Smooth muscle cell (in vitro differentiated cells): ENCODE data around the gene ARFGAP3. TPM values are rescaled to one million over a fixed set of nuclear protein-coding genes. Genes with fewer than 3 reads are reported as not detected.
"Not testable (repeated sequence)": the region's sequence is repeated elsewhere in the genome, so short reads cannot be mapped to it uniquely, and the experiment has no call there.

Experiments used
- DNase-seq: peaks from one replicate; lab custom pipeline; 2025; ENCODE audit not compliant: unreplicated experiment; lab: John Stamatoyannopoulos, UW
- H2AFZ ChIP-seq: fragments of 200-600 bp; sonication (generic); 2 replicates; pipeline ENCODE4 v1.6.0; 2016; ENCODE audit warnings: antibody characterized with exemption, low read depth, mild to moderate bottlenecking
- H3F3A ChIP-seq: fragments of 200-600 bp; sonication (generic); 2 replicates; pipeline ENCODE4 v1.6.0; 2017; ENCODE audit warnings: antibody characterized with exemption, low read depth
- H3K27ac ChIP-seq: fragments of 200-600 bp; sonication (generic); 2 replicates; pipeline ENCODE4 v1.5.1; 2016; ENCODE audit warnings: low read depth, mild to moderate bottlenecking
- H3K27me3 ChIP-seq: fragments of 200-600 bp; sonication (generic); 2 replicates; pipeline ENCODE4 v1.6.1; 2016; ENCODE audit warnings: low read depth, mild to moderate bottlenecking
- H3K36me3 ChIP-seq: fragments of 200-600 bp; sonication (generic); 2 replicates; pipeline ENCODE4 v1.5.1; 2016; ENCODE audit warnings: low read depth
- H3K4me1 ChIP-seq: fragments of 200-600 bp; sonication (generic); 2 replicates; pipeline ENCODE4 v1.5.1; 2016; ENCODE audit warnings: low read depth
- H3K4me2 ChIP-seq: fragments of 200-600 bp; sonication (generic); 2 replicates; pipeline ENCODE4 v1.6.0; 2016; ENCODE audit warnings: mild to moderate bottlenecking
- H3K4me3 ChIP-seq: fragments of 200-600 bp; sonication (generic); 2 replicates; pipeline ENCODE4 v1.5.1; 2016; ENCODE audit warnings: mild to moderate bottlenecking
- H3K79me2 ChIP-seq: fragments of 200-600 bp; sonication (generic); 2 replicates; pipeline ENCODE4 v1.6.0; 2016; ENCODE audit warnings: low read depth, mild to moderate bottlenecking
- H3K9ac ChIP-seq: fragments of 200-600 bp; sonication (generic); 2 replicates; pipeline ENCODE4 v1.6.0; 2016; ENCODE audit warnings: low read depth
- H3K9me3 ChIP-seq: fragments of 200-600 bp; sonication (generic); replicated peaks from 2 replicates; pipeline ENCODE4 v1.5.1; 2016; ENCODE audit warnings: low read depth
- H4K20me1 ChIP-seq: fragments of 200-600 bp; sonication (generic); 2 replicates; pipeline ENCODE4 v1.6.0; 2016; ENCODE audit warnings: low read depth
- CTCF ChIP-seq: fragments of 200-600 bp; sonication (generic); IDR thresholded peaks from 2 replicates; pipeline ENCODE4 v1.5.1; 2017; ENCODE audit warnings: borderline replicate concordance, mild to moderate bottlenecking, antibody characterized with exemption; ENCODE audit not compliant: insufficient read depth, poor library complexity, severe bottlenecking
- WGBS: methylation state at CpG from one replicate; pipeline ENCODE4 v1.1.7; 2016; ENCODE audit warnings: low lambda C conversion rate; 5-methylcytosine and 5-hydroxymethylcytosine counted together
- polyA plus RNA-seq: library from polyadenylated mRNA; unstranded; fragments of >200 nt; fragmentation: Nextera tagmentation; extraction: Ambion mirVana; gene quantifications from 2 replicates; pipeline ENCODE4 v1.2.1, GENCODE V29; 2016
- total RNA-seq: library from RNA; depleted of rRNA; stranded (reverse); fragments of >200 nt; gene quantifications from 2 replicates; pipeline ENCODE4 v1.2.3, GENCODE V29; 2014

Gene ARFGAP3
- total and polyA plus RNA-seq, 2 experiments from 2014 or later: 69.2 to 89.9 TPM

GRCh38 chr22:42758931-42759629 lies 98.0 kb downstream of the ARFGAP3 start:
- no peaks in the 10 kb centered on the region for H4K20me1 ChIP-seq
- DNase-seq: no peak
- H3K4me2 ChIP-seq: no peak overlapping the region
- no peaks in the 10 kb centered on the region for H3K9me3 ChIP-seq
- H3F3A ChIP-seq: no peaks in the 10 kb centered on the region
- H3K36me3 ChIP-seq: no peaks in the 10 kb centered on the region
- no peak for TF ChIP-seq CTCF
- 80% methylated on average over 23 of the region's 23 CpGs for WGBS
- peaks cover 2% of the 10 kb centered on the region for H3K4me1 ChIP-seq
- H3K27ac ChIP-seq: no peak overlapping the region
- H3K4me3 ChIP-seq: no peak overlapping the region
- H3K27me3 ChIP-seq: no peaks in the 10 kb centered on the region
- no peak overlapping the region for H3K9ac ChIP-seq
- no peaks in the 10 kb centered on the region for H3K79me2 ChIP-seq
- H2AFZ ChIP-seq: no peak overlapping the region

GRCh38 chr22:42755553-42755952 lies 101.5 kb downstream of the ARFGAP3 start:
- H3K4me2 ChIP-seq, H3K4me3 ChIP-seq, H3K79me2 ChIP-seq, DNase-seq, H3K9ac ChIP-seq, H4K20me1 ChIP-seq, H3K9me3 ChIP-seq, H3F3A ChIP-seq, H3K27me3 ChIP-seq, H3K4me1 ChIP-seq, H3K27ac ChIP-seq, H2AFZ ChIP-seq, H3K36me3 ChIP-seq: not testable (repeated sequence)
- 64% methylated on average over 5 of the region's 5 CpGs for WGBS

GRCh38 chr22:42755121-42755520 lies 102.0 kb downstream of the ARFGAP3 start:
- H3K36me3 ChIP-seq, H3K27ac ChIP-seq, H4K20me1 ChIP-seq, H2AFZ ChIP-seq, DNase-seq, H3K9ac ChIP-seq, H3K9me3 ChIP-seq, H3K4me1 ChIP-seq, H3K79me2 ChIP-seq, H3K4me3 ChIP-seq, H3K27me3 ChIP-seq, H3F3A ChIP-seq, H3K4me2 ChIP-seq: not testable (repeated sequence)
- 93% methylated on average over 15 of the region's 16 CpGs for WGBS

- no peaks in the 10 kb centered on the region for H3K9me3 ChIP-seq
- H3K9ac ChIP-seq: no peak overlapping the region
- no peak overlapping the region for H3K27ac ChIP-seq
- 77% methylated on average over 6 of the region's 6 CpGs for WGBS
- peaks cover 2% of the 10 kb centered on the region for H3K4me1 ChIP-seq
- no peaks in the 10 kb centered on the region for H3K36me3 ChIP-seq
- H3F3A ChIP-seq: no peaks in the 10 kb centered on the region
- no peak overlapping the region for H3K4me3 ChIP-seq
- H3K27me3 ChIP-seq: no peaks in the 10 kb centered on the region
- H3K79me2 ChIP-seq: no peaks in the 10 kb centered on the region
- H3K4me2 ChIP-seq: no peak overlapping the region
- no peak for TF ChIP-seq CTCF
- no peak overlapping the region for H2AFZ ChIP-seq
- no peaks in the 10 kb centered on the region for H4K20me1 ChIP-seq
- no peak for DNase-seq
Measured at GRCh38 chr22:42754658-42755057, 102.4 kb downstream of the ARFGAP3 start.
